ENCODE results near the gene COL4A2.
"Not testable (repeated sequence)": the region's sequence is repeated elsewhere in the genome, so short reads cannot be mapped to it uniquely, and the experiment has no call there.

Gene COL4A2

DNA sequence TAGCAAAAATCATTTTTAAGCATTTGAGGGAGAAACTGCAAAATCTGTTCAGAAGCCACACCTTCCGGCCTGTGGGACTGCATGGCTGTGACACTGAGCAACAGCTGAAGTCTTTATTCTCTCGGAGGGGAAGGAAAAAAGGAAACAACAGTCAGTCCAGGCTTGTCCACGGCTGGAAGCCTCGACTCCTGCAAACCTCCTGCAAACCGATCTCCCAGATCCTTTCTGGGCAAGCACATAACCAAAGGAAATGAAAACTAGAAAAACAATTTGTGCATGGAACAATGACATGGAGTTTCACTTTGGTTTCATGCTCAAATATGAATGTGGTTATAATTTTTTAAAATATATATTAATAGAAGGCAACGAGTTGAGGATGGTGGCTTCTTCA lies 1.1 kb upstream of the COL4A2 start:
- no peak for DNase-seq (ENCODE audit: extremely low read depth in 1 of 2, low read depth in 1 of 2)

DNA sequence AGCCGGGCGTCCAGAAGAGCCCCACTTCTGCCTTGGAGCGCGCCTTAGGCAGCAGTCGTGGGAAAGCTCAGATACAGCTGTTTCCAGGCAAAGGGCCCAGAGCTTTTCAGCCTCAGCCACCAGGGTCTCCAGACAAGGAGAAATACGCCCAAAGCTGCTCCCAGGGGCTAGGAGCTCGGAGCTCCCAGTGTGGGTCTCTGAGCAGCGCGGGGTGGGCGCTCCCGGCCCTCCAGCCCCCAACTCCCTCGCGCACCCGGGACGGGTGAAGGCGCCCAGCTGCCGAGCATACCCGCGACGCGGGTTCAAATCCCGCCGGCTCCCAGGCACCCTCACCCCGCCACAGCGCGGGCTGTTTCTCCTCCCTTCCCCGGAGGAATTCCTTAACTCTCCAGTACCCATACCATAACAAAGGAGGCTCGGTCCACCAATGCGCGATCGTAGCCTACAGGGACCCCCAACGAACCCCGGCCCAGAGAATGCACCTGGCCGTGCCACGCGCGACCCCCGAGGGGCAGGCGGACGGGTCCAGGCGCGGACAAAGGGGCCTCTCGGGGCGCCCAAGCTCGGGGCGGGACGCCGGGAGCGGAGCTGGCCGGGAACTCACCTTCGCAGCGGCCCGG lies 634 bp upstream of the COL4A2 start:
- no peak for DNase-seq (ENCODE audit: extremely low read depth in 1 of 2, low read depth in 1 of 2)

DNA sequence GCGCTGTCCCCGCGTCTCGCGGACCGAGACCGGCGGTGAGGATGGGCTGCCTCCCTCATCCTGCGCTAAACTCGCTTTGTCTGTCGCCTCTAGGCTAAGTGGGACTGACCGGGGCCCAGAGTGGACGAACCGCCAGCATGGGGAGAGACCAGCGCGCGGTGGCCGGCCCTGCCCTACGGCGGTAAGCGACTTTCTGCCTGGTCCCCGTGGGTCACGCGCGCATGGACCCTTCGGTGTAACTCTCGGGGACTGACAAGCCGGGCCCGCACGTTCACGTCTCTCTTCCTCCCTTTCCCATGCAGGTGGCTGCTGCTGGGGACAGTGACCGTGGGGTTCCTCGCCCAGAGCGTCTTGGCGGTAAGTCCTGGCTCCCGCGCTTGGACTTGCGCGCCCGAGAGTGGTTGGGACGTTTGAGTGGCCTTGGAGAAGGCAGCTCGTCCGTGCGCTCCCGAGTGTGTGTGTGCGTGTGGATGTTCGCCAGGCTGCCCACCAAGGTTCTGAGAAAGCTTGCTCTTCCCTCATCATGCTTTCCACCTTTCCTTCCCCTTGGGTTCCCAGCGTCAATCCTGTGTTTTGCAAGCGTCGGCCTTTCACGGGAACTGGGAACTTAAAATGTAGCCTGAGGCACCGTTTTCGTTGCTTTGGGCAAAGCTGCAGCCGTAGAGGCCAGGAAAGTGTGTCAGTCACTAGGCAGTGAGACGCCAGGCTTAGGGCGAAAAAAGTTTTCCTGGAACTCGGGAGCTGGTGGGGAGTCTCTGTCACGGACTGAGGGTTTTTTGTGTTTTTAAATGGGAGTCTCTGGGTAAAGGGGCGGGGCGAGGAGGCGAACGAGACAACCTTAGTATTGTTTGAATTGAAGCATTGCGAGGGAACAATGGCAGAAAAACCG lies 927 bp downstream of the COL4A2 start:
- DNase-seq (ENCODE audit: extremely low read depth in 1 of 2, low read depth in 1 of 2), result no peak

DNA sequence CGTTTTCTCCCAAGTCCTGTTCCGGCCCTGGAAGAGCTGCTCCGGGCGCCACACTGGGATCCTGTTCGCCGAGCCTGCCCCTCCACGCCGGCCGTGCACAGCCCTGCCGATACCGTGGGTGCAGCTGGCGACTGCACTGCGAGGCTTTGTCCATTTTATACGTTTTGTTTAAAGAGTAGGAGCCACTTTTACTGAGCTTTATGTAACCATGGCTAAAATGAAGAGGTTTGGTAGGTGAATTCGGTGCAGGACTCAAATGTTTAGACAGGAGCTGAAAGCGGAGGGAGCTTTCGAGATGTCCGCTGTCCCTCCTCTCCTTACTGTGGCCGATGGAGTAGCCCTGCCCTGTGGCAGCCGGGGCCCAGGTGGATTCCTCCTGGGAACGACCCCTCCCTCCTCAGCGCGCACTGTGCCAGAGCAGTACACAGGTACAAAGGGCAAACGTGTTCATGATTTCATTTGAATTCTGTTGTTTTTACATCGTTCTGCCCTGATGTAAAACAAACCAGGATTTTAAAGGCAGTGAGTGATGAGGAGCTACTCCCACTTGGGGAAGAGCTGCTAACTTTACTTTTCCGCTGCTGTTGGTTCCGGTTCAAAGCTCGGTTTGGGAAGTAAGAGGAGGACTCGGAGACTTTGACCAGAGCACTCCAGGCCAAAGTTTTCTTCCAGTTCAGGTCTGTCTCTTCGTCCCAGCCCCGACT lies 1.7 kb downstream of the COL4A2 start:
- no peak for DNase-seq (ENCODE audit: extremely low read depth in 1 of 2, low read depth in 1 of 2)

DNA sequence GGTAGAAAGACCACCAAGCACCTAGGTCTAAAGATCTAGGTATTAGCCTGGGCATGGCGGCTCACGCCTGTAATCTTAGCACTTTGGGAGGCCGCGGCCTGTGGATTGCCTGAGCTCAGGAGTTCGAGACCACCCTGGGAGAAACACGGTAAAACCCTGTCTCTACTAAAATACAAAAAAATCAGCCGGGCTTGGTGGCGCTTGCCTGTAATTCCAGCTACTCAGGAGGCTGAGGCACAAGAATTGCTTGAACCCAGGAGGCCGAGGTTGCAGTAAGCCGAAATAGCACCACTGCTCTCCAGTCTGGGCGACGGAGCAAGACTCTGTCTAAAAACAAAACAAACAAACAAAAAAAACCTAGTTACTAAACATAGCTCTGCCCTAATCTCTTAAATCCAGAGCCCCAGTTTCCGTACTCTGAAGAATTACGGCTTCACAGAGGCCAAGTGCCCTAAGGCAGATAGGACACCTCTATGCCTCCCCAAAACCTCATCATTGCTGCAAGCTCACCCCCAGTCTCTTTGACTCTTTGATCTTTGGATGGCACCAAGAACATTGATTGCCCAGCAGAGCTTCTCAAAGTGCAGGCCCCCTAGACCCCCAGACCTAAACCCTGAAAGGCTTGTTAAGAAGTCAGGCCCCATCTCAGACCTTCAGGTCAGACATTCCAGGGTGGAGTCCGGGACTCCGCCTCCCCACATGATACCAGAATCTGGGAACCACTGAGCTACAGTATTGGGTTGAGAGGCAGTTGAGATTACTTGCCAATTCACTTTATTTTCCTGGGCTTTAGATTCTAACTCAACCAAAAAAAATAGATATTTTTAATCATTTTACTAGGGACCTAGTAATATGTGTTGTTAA lies 2.8 kb downstream of the COL4A2 start:
- no peak for DNase-seq (ENCODE audit: extremely low read depth in 1 of 2, low read depth in 1 of 2)

DNA sequence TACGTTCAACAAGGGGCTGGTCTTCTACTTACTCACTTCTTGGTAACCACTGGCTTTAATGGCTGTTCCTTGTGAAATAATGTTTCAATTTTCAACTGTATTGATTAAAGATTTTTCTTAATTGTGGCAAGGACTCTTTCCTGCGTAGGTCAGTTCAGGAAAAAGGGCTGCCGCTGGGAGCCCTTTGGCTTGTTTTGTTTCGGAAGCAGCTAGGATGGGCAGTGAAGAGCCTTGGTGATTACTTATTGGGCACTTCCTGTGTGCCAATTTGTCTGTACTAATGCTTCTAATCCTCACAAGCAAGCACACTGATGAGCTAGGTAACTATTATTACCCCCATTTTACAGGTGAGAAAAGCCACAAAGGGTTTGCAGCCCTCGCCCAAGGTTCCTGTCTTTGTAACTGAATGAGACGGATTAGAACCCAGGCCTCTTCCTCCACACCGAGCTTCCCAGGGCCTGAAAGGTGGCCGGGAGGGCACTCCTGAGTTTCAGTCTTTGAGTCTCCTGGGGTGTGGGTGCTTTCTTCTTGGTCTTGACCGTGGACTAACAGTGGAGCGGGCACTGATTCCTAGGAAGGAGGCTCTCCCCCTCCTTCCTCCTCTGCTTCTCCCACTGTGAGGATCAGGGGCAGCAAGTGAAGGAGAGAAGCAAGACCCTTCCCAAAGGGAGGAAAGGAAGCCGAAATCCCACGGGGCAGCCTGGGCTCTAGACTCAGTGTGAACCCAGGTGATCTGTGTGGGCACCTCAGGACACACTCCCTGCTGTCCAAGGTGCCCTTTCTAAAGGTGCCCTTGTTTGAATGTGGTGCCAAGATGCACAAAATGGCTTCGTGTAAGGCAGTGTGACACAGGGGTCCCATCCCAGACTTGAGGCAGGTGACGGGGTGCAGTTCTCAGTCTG lies 3.7 kb downstream of the COL4A2 start:
- DNase-seq (ENCODE audit: extremely low read depth in 1 of 2, low read depth in 1 of 2), result no peak

DNA sequence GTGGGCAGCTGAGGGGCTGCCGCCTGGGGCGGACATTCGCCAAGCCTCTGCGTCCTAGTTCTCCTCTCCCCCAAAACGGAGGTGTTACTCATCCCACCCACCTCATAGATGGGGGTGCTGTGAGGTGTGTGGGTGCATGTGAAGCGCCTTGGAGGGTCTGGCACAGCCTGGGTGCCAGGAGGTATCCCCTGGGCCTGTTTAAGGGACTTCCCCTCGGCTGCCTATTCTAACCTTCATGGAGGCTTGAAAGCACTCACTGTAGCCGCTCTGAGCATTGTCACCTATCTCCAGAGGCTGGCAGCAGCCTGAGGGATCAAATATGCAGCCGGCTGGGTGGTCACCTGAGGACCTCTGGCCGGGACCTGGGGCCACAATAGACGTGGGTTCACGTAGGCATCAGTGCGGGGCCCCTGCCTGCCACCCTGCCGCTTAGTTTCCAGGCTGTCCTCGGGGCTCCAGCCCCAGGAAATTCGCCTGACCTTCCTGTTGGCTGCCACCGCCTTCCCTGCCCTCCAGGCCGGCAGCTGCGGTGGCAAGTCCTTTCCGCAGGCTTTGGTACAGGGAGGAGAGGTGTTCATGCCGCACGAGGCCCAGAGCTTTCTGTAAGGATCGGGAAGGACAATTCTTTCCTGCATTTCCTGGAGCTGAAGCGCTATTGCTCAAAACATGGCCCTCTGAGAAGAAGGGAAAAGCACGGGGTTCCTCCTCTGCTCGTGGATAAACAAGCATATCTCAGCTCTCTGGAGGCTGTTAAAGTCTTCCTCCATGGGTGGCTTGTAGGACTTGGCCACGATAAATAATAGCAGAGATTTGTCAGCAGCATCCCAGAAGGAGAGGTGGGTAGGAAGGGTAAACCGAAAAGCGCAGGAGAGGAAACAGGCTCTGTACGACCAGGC lies 4.6 kb downstream of the COL4A2 start:
- DNase-seq (ENCODE audit: extremely low read depth in 1 of 2, low read depth in 1 of 2), result no peak

DNA sequence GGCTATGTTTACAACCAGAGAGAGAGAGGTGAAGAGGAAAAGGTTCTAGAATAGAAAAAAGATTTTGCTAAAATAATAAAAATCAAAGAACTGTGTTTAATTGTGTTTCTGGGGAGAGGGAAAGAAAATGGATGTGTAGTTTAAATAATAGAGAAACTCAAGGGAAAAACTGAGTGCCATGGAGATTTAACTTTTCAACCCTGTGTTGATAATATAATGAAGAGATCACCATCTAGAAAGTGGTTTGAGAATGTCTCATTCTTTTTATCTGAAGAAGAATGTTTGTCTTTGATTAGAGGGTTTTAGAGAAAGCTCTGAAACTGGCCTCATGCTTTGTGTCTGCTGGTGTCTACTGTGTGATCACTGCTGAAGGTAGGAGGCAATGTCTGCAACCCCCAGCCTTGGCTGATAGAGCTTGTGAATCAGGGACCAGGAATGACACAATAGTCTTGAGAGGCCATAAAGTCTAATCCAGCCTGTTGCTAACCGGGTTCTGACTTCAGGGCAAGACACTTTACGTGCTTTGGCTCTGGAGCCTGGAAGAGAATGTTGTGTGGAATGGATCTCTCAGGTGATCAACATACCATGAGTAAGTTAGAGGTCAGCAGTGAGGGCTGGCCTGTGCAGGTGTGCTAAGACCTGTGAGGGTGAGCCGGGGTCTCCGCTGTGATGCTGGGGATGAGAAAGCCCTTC lies 5.4 kb downstream of the COL4A2 start:
- no peak for DNase-seq (ENCODE audit: extremely low read depth in 1 of 2, low read depth in 1 of 2)

DNA sequence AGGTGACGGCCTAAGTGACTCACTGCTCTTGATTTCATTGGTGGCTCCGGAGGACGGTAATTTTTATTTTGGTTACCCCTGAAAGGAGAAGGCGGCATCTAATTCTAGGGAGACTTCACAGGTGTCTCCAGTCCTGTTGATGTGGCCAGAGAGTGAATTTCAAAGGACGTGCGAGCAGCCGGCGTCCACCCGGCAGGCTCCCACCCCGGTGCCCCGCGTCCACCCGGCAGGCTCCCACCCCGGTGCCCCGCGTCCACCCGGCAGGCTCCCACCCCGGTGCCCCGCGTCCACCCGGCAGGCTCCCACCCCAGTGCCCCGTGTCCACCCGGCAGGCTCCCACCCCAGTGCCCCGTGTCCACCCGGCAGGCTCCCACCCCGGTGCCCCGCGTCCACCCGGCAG lies 6.2 kb downstream of the COL4A2 start:
- DNase-seq (ENCODE audit: extremely low read depth in 1 of 2, low read depth in 1 of 2), result not testable (repeated sequence)

DNA sequence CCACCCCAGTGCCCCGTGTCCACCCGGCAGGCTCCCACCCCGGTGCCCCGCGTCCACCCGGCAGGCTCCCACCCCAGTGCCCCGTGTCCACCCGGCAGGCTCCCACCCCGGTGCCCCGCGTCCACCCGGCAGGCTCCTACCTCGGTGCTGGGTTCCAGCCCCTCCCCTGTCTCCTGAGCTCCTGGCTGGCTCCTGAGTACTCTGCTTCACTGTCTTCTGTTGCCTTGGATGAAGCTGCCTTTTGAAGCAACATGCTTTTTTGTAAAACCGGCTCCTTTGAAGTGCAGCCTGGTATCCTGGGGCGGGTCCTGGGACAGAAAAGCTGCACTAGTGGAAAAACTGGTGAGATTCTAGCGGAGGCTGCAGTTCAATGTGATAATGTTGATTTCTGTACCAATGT lies 6.6 kb downstream of the COL4A2 start:
- DNase-seq (ENCODE audit: extremely low read depth in 1 of 2, low read depth in 1 of 2), result not testable (repeated sequence)

DNA sequence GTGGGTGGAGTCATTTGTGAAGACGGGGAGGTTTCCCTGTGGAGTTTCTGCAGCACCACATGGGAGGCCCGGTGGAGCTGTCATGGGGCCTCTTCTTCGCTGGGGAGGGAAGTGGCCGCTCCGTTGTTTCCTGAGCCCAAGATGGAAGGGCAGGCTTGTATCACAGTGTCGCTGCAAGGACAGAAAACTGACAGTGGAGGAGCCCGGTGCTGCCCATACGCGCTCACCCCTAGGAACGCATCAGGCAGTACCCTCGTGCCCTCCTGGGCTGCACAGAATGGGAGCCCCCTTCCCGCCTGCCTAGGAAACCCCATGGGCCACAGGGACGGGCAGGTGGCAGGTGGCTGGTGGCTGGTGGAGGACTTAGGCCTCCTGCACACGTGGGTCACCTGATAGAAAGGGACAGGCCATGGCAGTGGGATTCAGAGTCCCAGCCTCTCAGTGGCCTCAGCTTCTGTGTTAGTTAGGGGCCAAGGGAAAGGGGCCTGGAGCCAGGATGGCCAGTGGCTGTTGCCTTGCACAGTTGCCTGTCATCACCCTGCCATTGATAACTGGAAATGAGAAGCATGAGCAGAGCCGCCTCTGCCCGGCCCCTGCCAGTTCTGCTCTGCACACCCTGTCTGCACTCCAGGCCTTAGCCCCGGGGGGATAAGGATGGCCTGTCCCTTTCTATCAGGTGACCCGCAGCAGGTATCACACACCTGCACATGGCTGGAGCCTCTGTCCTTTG lies 7.6 kb downstream of the COL4A2 start:
- DNase-seq (ENCODE audit: extremely low read depth in 1 of 2, low read depth in 1 of 2), result no peak

DNA sequence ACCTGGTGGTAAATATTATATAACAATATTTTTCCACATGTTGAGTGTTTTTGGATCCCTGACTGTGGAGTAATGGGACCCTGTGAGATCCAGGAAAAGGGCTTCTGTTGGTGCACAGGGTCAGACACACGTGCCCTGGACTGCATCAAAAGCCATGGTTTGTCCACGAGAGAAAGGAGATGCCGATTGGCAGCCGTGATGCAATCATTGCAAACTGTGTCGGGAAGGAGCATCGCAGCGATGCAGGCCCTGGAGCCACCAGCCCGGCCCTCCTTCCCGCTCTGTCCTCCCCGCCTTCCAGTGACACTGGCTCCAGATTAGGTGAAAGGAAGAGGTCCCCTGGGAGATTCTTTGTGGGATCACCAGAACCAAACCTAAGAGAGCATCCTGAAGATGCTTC lies 9.1 kb downstream of the COL4A2 start:
- no peak for DNase-seq (ENCODE audit: extremely low read depth in 1 of 2, low read depth in 1 of 2)

DNA sequence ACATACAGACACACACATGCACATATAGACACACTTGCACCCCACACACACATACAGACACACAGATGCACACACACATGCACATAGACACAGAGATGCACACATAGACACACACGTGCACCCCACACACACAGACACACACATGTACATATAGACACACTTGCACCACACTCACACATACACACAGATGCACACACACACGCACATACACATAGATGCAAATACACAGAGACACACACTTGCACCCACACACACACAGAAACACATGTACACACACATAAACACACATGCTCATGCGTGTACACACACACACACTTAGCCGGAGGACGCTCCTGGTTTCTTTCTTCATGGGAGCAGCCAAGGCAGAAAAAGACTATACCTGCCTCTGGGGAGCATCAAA lies 10.0 kb downstream of the COL4A2 start:
- DNase-seq (ENCODE audit: extremely low read depth in 1 of 2, low read depth in 1 of 2), result no peak

DNA sequence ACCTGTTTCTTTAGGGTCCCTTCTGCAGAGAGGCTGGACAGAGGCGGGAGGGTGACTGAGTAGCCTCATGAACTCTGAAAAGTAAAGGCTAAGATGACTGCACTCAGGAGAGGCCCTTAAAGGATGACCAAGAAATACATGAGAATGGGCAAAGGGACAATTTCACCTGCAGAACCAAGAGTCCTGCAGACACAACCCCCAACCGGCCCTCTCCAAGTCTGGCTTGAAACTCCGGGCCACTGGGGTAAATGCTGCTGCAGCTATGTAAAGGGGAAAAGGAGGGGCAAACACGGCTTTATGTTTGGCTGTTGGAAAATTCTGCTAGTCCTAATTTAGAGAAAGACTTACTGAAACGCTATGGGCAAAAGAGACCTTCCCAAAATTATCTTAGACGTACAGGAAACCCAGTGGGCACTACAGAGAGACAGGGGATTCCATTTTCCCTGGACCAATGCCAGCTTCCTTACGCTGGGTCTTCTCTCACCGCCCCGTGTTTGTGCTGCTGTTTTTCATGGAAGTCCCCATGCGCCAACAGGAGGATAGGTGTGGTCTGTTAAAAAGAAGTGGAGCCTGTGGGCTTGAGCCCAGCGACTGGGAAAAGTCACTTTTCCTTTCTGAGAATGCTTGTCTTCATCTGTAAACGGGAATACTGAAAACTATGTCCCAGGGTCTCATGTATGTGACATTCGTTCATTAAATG lies 10.6 kb downstream of the COL4A2 start:
- no peak for DNase-seq (ENCODE audit: extremely low read depth in 1 of 2, low read depth in 1 of 2)

DNA sequence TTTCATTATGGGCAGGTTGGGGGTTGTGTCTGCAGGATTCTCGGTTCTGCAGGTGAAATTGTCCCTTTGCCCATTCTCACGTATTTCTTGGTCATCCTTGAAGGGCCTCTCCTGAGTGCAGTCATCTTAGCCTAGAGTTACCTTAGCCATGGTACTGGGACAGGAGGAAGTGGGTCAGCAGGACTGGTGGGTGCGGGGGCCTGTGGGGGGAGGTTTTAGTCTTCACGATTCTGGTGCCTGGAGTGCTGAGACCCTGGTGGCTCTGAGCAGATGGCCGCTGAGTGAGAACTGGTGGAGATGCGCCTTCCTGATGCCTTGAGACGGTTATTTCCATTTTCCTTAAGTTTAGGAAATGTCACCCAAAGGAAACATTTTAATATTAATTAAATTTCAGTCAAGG lies 11.8 kb downstream of the COL4A2 start:
- no peak for DNase-seq (ENCODE audit: extremely low read depth in 1 of 2, low read depth in 1 of 2)

DNA sequence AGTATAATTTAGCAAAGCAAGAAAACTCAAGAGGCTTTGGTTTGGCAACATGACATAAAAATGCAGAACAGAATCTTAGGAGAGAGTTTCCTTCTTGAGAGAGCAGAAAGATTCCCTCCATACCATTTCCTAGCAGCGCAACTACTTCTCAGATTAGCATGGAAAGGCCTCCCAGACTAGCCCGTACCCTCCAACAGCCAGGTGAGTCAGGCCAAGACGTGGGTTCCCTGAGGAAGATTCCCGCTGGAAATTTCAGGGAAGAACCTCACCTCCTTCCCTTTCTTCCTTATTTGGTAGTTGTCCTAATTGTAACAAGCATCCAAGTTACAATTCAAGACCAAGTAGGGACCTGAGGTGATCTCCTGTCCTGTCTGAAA lies 12.3 kb downstream of the COL4A2 start:
- DNase-seq (ENCODE audit: extremely low read depth in 1 of 2, low read depth in 1 of 2), result no peak

Data from stimulated activated CD8-positive, alpha-beta memory T cell treated with anti-CD3 and anti-CD28 coated beads, Interleukin-7, amount 100 ng/mL, for 48 hours (primary cell).